DOHH2 (cell line): ENCODE measurements around the gene PGGHG.

Source experiments
- CTCF ChIP-seq: fragments of 200-600 bp; sonication (generic); IDR thresholded peaks from one replicate; pipeline ENCODE4 v1.5.1; 2014; ENCODE audit warnings: antibody characterized with exemption, mild to moderate bottlenecking, low read depth, low read length; ENCODE audit not compliant: poor library complexity, severe bottlenecking
- EZH2phosphoT487 ChIP-seq: fragments of 200-600 bp; sonication (generic); IDR thresholded peaks from 2 replicates; pipeline ENCODE4 v1.6.1; 2017; ENCODE audit warnings: borderline replicate concordance, mild to moderate bottlenecking, antibody characterized with exemption, low read length, moderate library complexity, mixed read lengths

DNA sequence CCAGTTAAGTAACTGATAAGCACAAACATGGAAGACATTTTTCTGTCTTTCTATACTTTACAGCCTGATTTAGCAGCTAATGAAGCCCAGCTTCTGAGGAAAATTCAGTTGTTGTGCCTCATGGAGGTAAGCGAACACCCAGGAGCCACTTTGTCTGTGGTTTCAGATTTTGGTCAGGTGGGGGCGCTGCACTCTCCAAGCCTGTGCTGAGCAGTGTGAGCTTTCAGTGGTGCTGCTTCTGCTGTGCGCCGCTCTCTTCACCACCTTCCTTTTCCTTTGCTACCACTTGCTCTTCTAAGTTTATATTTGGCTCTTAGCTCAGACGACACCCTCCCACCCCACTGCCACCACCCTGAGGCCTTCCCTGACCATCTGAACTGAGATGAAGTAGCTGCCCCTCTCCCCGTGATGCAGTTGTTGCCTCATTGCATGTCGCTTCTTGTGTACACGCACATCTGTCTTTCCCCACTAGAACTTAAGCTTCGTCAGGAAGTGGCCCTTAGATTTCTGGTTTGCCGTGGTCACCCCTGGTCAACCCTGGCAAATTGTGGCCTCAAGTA, 38.1 kb upstream of the PGGHG start:
- TF ChIP-seq CTCF (peak; percentile 87), EZH2phosphoT487 (no peak)
